Neural cell (in vitro differentiated cells): ENCODE measurements around the gene TAGLN3. TPM values are rescaled to one million over a fixed set of nuclear protein-coding genes. Genes with fewer than 3 reads are reported as not detected.

Experiments used
- H2AFZ ChIP-seq: fragments of 200-600, 300-800 bp; sonication (generic), shearing (Covaris generic); 2 replicates; pipeline ENCODE4 v1.6.0; 2014; ENCODE audit warnings: low read depth, mild to moderate bottlenecking, antibody characterized with exemption, low read length, moderate library complexity
- H3F3A ChIP-seq: fragments of 200-600 bp; shearing (Covaris generic); 2 replicates; pipeline ENCODE4 v1.6.1; 2016; ENCODE audit warnings: mild to moderate bottlenecking, moderate library complexity, mixed read lengths, antibody characterized with exemption, low read length; ENCODE audit not compliant: insufficient read depth, poor library complexity, severe bottlenecking
- H3K27ac ChIP-seq: fragments of 200-600, 300-800 bp; sonication (generic), shearing (Covaris generic); 2 replicates; pipeline ENCODE4 v1.5.1; 2014; ENCODE audit warnings: mild to moderate bottlenecking, low read length, moderate library complexity
- H3K27me3 ChIP-seq: fragments of 300-800, 200-600 bp; sonication (generic), shearing (Covaris generic); 2 replicates; pipeline ENCODE4 v1.6.0; 2014; ENCODE audit warnings: mild to moderate bottlenecking, low read depth, low read length, moderate library complexity; ENCODE audit not compliant: insufficient read depth
- H3K36me3 ChIP-seq: fragments of 300-800, 200-600 bp; sonication (generic), shearing (Covaris generic); 2 replicates; pipeline ENCODE4 v1.5.1; 2014; ENCODE audit warnings: mild to moderate bottlenecking, antibody characterized with exemption, low read length, moderate library complexity; ENCODE audit not compliant: insufficient read depth
- H3K4me2 ChIP-seq: fragments of 300-800, 200-600 bp; sonication (generic), shearing (Covaris generic); 2 replicates; pipeline ENCODE4 v1.6.0; 2014; ENCODE audit warnings: mild to moderate bottlenecking, low read length
- H3K4me3 ChIP-seq: fragments of 300-800, 200-600 bp; sonication (generic), shearing (Covaris generic); 2 replicates; pipeline ENCODE4 v1.5.1; 2014; ENCODE audit warnings: mild to moderate bottlenecking, low read length, moderate library complexity
- H3K79me2 ChIP-seq: fragments of 200-600 bp; shearing (Covaris generic); replicated peaks from 2 replicates; pipeline ENCODE4 v1.6.0; 2014; ENCODE audit warnings: mild to moderate bottlenecking, low read length, moderate library complexity; ENCODE audit not compliant: insufficient read depth
- H3K9ac ChIP-seq: fragments of 300-800, 200-600 bp; sonication (generic), shearing (Covaris generic); 2 replicates; pipeline ENCODE4 v1.6.1; 2016; ENCODE audit warnings: mild to moderate bottlenecking, low read length, mixed read lengths
- H3K9me2 ChIP-seq: fragments of 200-600 bp; shearing (Covaris generic); 2 replicates; pipeline ENCODE4 v1.6.1; 2016; ENCODE audit warnings: mild to moderate bottlenecking, low read length, mixed read lengths; ENCODE audit not compliant: insufficient read depth
- H3K9me3 ChIP-seq: fragments of 200-600, 300-800 bp; sonication (generic), shearing (Covaris generic); 2 replicates; pipeline ENCODE4 v1.6.1; 2016; ENCODE audit warnings: mild to moderate bottlenecking, mixed run types, low read length, moderate library complexity, mixed read lengths
- H4K20me1 ChIP-seq: fragments of 200-600 bp; shearing (Covaris generic); 2 replicates; pipeline ENCODE4 v1.6.1; 2016; ENCODE audit warnings: mild to moderate bottlenecking, mixed run types; ENCODE audit not compliant: insufficient read depth
- EP300 ChIP-seq: fragments of 450-650 bp; conservative IDR thresholded peaks from 2 replicates; pipeline ENCODE4 v1.6.1; 2014; ENCODE audit warnings: antibody characterized with exemption, mild to moderate bottlenecking, moderate library complexity; ENCODE audit not compliant: poor library complexity, severe bottlenecking
- EZH2 ChIP-seq: fragments of 200-600, 300-800 bp; shearing (Covaris generic), sonication (generic); IDR thresholded peaks from 2 replicates; pipeline ENCODE4 v1.6.1; 2014; ENCODE audit warnings: antibody characterized with exemption, low read length, borderline replicate concordance, mild to moderate bottlenecking; ENCODE audit not compliant: insufficient read depth, poor library complexity, severe bottlenecking
- MXI1 ChIP-seq: fragments of 450-650 bp; conservative IDR thresholded peaks from 2 replicates; pipeline ENCODE4 v1.6.1; 2014; ENCODE audit warnings: antibody characterized with exemption, mild to moderate bottlenecking; ENCODE audit not compliant: poor library complexity, severe bottlenecking
- POLR2AphosphoS5 ChIP-seq: IDR thresholded peaks from 2 replicates; pipeline ENCODE4 v1.6.1; 2012
- RAD21 ChIP-seq: fragments of 450-650 bp; conservative IDR thresholded peaks from 2 replicates; pipeline ENCODE4 v1.6.1; 2014; ENCODE audit warnings: antibody characterized with exemption, mild to moderate bottlenecking, moderate library complexity
- SMC3 ChIP-seq: fragments of 450-650 bp; conservative IDR thresholded peaks from 2 replicates; pipeline ENCODE4 v1.6.1; 2014; ENCODE audit warnings: antibody characterized with exemption, mild to moderate bottlenecking, moderate library complexity; ENCODE audit not compliant: poor library complexity
- TAF1 ChIP-seq: IDR thresholded peaks from 2 replicates; pipeline ENCODE4 v1.6.1; 2012; ENCODE audit warnings: low read depth
- polyA plus RNA-seq: library from polyadenylated mRNA; depleted of rRNA; stranded (reverse); fragments of >200 nt; gene quantifications from 2 replicates; pipeline ENCODE4 v1.2.3, GENCODE V29; 2014
- TF ChIP-seq, protein P1 (sequence below): IDR thresholded peaks from 2 replicates; pipeline ENCODE4 v1.6.1; 2012; ENCODE audit warnings: borderline replicate concordance
- TF ChIP-seq, protein P2 (sequence below): fragments of 450-650 bp; IDR thresholded peaks from 2 replicates; pipeline ENCODE4 v1.5.1; 2014; ENCODE audit warnings: antibody characterized with exemption, mild to moderate bottlenecking, moderate library complexity; ENCODE audit not compliant: poor library complexity, severe bottlenecking

Gene TAGLN3
- polyA plus RNA-seq, 1 donor from 2014 or later: 519 TPM

DNA sequence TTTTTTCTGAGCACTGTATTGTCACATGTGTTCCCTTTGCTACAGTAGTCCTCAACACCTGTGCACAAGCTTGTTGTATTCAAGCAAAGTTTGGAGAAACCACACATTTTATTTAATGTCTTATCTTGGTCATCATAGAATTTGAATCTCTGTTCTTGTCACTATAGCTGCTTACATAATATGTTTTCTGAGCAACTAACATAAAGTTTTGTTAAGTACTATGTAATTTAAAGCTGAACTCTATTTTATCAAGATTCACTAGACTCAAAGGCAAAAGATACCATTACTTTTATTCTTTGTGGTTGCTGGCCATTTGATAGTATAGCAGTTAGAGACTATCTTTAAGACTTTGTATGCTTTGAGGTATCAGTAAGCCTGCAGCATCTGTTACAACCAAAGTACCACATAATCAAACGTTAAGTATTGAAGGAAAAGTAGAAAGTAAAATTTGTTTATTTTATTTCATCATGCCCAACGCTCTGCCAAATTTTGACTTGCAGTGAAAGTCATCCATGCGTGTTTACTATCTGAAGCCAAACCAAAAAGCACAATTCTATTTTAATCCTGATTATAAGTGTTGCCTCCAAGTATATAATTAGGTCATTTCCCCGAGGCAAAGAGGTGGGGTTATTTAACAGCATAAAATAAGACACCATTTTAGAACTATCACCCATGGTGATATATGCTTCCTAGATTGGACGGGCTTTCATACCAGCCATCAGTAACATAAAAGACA lies 30.2 kb upstream of the TAGLN3 start:
- no peaks in the 10 kb centered on the region for H3K27me3 ChIP-seq
- no peaks in the 10 kb centered on the region for H3K36me3 ChIP-seq
- H3K9me2 ChIP-seq: no peaks in the 10 kb centered on the region
- no peaks in the 10 kb centered on the region for H4K20me1 ChIP-seq
- H3K9ac ChIP-seq: no peak overlapping the region
- H3K4me3 ChIP-seq: no peak overlapping the region
- H2AFZ ChIP-seq: no peak overlapping the region
- H3F3A ChIP-seq: no peaks in the 10 kb centered on the region
- no peak overlapping the region for H3K27ac ChIP-seq
- H3K79me2 ChIP-seq: no peaks in the 10 kb centered on the region
- no peaks in the 10 kb centered on the region for H3K9me3 ChIP-seq
- no peak overlapping the region for H3K4me2 ChIP-seq
- TF ChIP-seq, protein P1, sequence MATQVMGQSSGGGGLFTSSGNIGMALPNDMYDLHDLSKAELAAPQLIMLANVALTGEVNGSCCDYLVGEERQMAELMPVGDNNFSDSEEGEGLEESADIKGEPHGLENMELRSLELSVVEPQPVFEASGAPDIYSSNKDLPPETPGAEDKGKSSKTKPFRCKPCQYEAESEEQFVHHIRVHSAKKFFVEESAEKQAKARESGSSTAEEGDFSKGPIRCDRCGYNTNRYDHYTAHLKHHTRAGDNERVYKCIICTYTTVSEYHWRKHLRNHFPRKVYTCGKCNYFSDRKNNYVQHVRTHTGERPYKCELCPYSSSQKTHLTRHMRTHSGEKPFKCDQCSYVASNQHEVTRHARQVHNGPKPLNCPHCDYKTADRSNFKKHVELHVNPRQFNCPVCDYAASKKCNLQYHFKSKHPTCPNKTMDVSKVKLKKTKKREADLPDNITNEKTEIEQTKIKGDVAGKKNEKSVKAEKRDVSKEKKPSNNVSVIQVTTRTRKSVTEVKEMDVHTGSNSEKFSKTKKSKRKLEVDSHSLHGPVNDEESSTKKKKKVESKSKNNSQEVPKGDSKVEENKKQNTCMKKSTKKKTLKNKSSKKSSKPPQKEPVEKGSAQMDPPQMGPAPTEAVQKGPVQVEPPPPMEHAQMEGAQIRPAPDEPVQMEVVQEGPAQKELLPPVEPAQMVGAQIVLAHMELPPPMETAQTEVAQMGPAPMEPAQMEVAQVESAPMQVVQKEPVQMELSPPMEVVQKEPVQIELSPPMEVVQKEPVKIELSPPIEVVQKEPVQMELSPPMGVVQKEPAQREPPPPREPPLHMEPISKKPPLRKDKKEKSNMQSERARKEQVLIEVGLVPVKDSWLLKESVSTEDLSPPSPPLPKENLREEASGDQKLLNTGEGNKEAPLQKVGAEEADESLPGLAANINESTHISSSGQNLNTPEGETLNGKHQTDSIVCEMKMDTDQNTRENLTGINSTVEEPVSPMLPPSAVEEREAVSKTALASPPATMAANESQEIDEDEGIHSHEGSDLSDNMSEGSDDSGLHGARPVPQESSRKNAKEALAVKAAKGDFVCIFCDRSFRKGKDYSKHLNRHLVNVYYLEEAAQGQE: no peak
- no peak for TF ChIP-seq TAF1
- TF ChIP-seq EP300: no peak
- TF ChIP-seq MXI1: no peak
- TF ChIP-seq RAD21: no peak
- no peak for TF ChIP-seq EZH2
- TF ChIP-seq SMC3: no peak
- TF ChIP-seq, protein P2, sequence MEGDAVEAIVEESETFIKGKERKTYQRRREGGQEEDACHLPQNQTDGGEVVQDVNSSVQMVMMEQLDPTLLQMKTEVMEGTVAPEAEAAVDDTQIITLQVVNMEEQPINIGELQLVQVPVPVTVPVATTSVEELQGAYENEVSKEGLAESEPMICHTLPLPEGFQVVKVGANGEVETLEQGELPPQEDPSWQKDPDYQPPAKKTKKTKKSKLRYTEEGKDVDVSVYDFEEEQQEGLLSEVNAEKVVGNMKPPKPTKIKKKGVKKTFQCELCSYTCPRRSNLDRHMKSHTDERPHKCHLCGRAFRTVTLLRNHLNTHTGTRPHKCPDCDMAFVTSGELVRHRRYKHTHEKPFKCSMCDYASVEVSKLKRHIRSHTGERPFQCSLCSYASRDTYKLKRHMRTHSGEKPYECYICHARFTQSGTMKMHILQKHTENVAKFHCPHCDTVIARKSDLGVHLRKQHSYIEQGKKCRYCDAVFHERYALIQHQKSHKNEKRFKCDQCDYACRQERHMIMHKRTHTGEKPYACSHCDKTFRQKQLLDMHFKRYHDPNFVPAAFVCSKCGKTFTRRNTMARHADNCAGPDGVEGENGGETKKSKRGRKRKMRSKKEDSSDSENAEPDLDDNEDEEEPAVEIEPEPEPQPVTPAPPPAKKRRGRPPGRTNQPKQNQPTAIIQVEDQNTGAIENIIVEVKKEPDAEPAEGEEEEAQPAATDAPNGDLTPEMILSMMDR: no peak
- no peak for TF ChIP-seq POLR2AphosphoS5

DNA sequence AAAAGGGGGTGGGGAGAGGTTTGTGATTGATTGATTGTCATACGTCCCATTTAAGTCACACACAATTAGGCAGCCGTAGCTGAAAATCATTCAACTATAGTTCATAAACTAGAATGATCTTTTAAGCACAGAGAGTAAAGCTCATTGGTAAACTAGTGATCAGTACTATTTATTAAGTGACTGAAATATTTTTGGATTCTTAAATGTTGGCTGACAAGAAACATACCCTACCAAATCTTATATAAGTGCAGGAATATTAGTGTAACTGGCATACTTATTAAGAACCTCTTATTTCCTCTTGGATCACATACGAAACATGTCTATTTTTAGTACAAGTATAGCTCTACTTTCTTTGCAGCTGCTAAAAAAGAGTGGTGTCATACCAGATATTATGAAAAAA lies 28.3 kb upstream of the TAGLN3 start:
- H3K36me3 ChIP-seq: no peaks in the 10 kb centered on the region
- no peak overlapping the region for H3K4me3 ChIP-seq
- no peak overlapping the region for H3K4me2 ChIP-seq
- no peaks in the 10 kb centered on the region for H3K9me2 ChIP-seq
- no peaks in the 10 kb centered on the region for H3K79me2 ChIP-seq
- H3F3A ChIP-seq: no peaks in the 10 kb centered on the region
- no peaks in the 10 kb centered on the region for H3K9me3 ChIP-seq
- TF ChIP-seq POLR2AphosphoS5: no peak
- TF ChIP-seq MXI1: no peak
- no peak for TF ChIP-seq RAD21
- TF ChIP-seq, protein P2: no peak
- no peak overlapping the region for H2AFZ ChIP-seq
- H3K9ac ChIP-seq: no peak overlapping the region
- H4K20me1 ChIP-seq: no peaks in the 10 kb centered on the region
- H3K27ac ChIP-seq: no peak overlapping the region
- no peaks in the 10 kb centered on the region for H3K27me3 ChIP-seq
